ENCODE measurements around the gene SYT1. TPM values are rescaled to one million over a fixed set of nuclear protein-coding genes. Genes with fewer than 3 reads are reported as not detected.

Gene SYT1
- total RNA-seq, 6 donors from 2014 or later, result 0.52 to 0.67 (median 0.59) TPM; not detected in 3

GRCh38 chr12:79360936-79361335 is 496.4 kb downstream of the SYT1 start:
- DNase-seq (no peak), ATAC-seq (ENCODE audit: low FRiP score in 2 of 2) (no peak)
- Histone ChIP-seq H3K27ac (no peak overlapping the region), H3K4me1 (no peaks in the 10 kb centered on the region), H3K36me3 (no peaks in the 10 kb centered on the region), H3K27me3 (no peaks in the 10 kb centered on the region), H3K4me3 (no peak overlapping the region), H3K9me3 (no peaks in the 10 kb centered on the region)
- TF ChIP-seq POLR2AphosphoS5 (IDR thresholded peaks at IDR 0.05), result no peak
- TF ChIP-seq POLR2A (IDR thresholded peaks at IDR 0.05), result no peak
- TF ChIP-seq CTCF (IDR thresholded peaks at IDR 0.05), result no peak
- TF ChIP-seq EP300 (IDR thresholded peaks at IDR 0.05), result no peak

GRCh38 chr12:79364197-79364596 is 499.6 kb downstream of the SYT1 start:
- Histone ChIP-seq H3K4me1 (no peaks in the 10 kb centered on the region), H3K4me3 (no peak overlapping the region), H3K27me3 (no peaks in the 10 kb centered on the region), H3K9me3 (no peaks in the 10 kb centered on the region), H3K27ac (no peak overlapping the region), H3K36me3 (no peaks in the 10 kb centered on the region)
- no peak for DNase-seq
- TF ChIP-seq POLR2A (IDR thresholded peaks at IDR 0.05) (no peak), CTCF (IDR thresholded peaks at IDR 0.05) (no peak), EP300 (IDR thresholded peaks at IDR 0.05) (no peak), POLR2AphosphoS5 (IDR thresholded peaks at IDR 0.05) (no peak)
- no peak for ATAC-seq (ENCODE audit: low FRiP score in 2 of 2)
- WGBS, 2 donors, result 65 to 71% methylated on average over 4 of the region's 4 CpGs

- ATAC-seq (ENCODE audit: low FRiP score in 2 of 2) (no peak), DNase-seq (no peak)
- Histone ChIP-seq H3K4me1 (no peaks in the 10 kb centered on the region), H3K36me3 (no peaks in the 10 kb centered on the region), H3K4me3 (no peak overlapping the region), H3K27me3 (no peaks in the 10 kb centered on the region), H3K27ac (no peak overlapping the region), H3K9me3 (no peaks in the 10 kb centered on the region)
- TF ChIP-seq POLR2A (IDR thresholded peaks at IDR 0.05) (no peak), CTCF (IDR thresholded peaks at IDR 0.05) (no peak), POLR2AphosphoS5 (IDR thresholded peaks at IDR 0.05) (no peak), EP300 (IDR thresholded peaks at IDR 0.05) (no peak)
- WGBS, 2 donors, result 100% methylated on average over 2 of the region's 2 CpGs
Observed at GRCh38 chr12:79366374-79366773, 501.8 kb downstream of the SYT1 start.

GRCh38 chr12:79367032-79367589 is 502.5 kb downstream of the SYT1 start:
- DNase-seq, result no peak

More at GRCh38 chr12:79367032-79367589, 502.5 kb downstream of the SYT1 start:
- no peaks in the 10 kb centered on the region for H3K9me3 ChIP-seq
- H3K27ac ChIP-seq, result no peak overlapping the region
- no peaks in the 10 kb centered on the region for H3K27me3 ChIP-seq
- TF ChIP-seq EP300 (IDR thresholded peaks at IDR 0.05) (no peak), CTCF (IDR thresholded peaks at IDR 0.05) (no peak), POLR2A (IDR thresholded peaks at IDR 0.05) (no peak), POLR2AphosphoS5 (IDR thresholded peaks at IDR 0.05) (no peak)
- ATAC-seq (ENCODE audit: low FRiP score in 2 of 2), result no peak
- no peaks in the 10 kb centered on the region for H3K4me1 ChIP-seq
- no peak overlapping the region for H3K4me3 ChIP-seq
- 79 to 90% methylated on average over 3 of the region's 3 CpGs for WGBS, 2 donors
- H3K36me3 ChIP-seq, result no peaks in the 10 kb centered on the region

All from upper lobe of left lung (tissue), 6 donors.